Measurements from ENCODE around the gene PPP1R8. TPM values are rescaled to one million over a fixed set of nuclear protein-coding genes. Genes with fewer than 3 reads are reported as not detected.

PPP1R8 gene
- total and polyA plus RNA-seq, 9 of the 15 experiments (the other 6 are each of a cell fraction or from before 2014, with no cell fraction given) = 16.2 to 107 (median 75.3) TPM

DNA sequence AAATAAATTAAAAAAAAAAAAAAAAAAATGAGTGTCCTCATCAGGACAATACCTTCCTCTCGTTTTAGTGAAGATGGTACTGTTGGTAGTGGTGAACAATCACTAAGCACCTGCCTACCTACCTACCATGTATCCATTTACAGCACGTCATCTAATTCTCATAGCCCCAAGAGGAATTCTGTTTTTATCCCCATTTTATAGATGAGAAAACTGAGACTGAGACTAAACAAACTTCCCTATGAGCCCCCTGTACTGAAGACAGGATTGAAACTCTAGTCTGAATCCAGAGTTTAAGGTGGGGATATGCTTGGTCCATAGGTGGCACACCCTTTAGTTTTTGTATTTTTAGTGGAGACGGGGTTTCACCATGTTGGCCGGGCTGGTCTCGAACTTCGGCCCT is 24.5 kb downstream of the PPP1R8 start (continued):
- TF ChIP-seq, protein P1, sequence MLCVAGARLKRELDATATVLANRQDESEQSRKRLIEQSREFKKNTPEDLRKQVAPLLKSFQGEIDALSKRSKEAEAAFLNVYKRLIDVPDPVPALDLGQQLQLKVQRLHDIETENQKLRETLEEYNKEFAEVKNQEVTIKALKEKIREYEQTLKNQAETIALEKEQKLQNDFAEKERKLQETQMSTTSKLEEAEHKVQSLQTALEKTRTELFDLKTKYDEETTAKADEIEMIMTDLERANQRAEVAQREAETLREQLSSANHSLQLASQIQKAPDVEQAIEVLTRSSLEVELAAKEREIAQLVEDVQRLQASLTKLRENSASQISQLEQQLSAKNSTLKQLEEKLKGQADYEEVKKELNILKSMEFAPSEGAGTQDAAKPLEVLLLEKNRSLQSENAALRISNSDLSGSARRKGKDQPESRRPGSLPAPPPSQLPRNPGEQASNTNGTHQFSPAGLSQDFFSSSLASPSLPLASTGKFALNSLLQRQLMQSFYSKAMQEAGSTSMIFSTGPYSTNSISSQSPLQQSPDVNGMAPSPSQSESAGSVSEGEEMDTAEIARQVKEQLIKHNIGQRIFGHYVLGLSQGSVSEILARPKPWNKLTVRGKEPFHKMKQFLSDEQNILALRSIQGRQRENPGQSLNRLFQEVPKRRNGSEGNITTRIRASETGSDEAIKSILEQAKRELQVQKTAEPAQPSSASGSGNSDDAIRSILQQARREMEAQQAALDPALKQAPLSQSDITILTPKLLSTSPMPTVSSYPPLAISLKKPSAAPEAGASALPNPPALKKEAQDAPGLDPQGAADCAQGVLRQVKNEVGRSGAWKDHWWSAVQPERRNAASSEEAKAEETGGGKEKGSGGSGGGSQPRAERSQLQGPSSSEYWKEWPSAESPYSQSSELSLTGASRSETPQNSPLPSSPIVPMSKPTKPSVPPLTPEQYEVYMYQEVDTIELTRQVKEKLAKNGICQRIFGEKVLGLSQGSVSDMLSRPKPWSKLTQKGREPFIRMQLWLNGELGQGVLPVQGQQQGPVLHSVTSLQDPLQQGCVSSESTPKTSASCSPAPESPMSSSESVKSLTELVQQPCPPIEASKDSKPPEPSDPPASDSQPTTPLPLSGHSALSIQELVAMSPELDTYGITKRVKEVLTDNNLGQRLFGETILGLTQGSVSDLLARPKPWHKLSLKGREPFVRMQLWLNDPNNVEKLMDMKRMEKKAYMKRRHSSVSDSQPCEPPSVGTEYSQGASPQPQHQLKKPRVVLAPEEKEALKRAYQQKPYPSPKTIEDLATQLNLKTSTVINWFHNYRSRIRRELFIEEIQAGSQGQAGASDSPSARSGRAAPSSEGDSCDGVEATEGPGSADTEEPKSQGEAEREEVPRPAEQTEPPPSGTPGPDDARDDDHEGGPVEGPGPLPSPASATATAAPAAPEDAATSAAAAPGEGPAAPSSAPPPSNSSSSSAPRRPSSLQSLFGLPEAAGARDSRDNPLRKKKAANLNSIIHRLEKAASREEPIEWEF (CRISPR knock-in tag; IDR thresholded peaks at IDR 0.05) = no peak
- TF ChIP-seq POLR2A (conservative IDR thresholded peaks at IDR 0.05) = no peak
- TF ChIP-seq TCF7 (IDR thresholded peaks at IDR 0.05; ENCODE audit: borderline replicate concordance) = no peak
- TF ChIP-seq ADNP (tag; IDR thresholded peaks at IDR 0.05) = peak; percentile 75
- TF ChIP-seq DDX20 (tag; IDR thresholded peaks at IDR 0.05; ENCODE audit: low read depth) = no peak
- no peak for TF ChIP-seq TEAD2 (tag; IDR thresholded peaks at IDR 0.05)
- no peak for TF ChIP-seq MTA3 (IDR thresholded peaks at IDR 0.05; ENCODE audit: borderline replicate concordance)
- TF ChIP-seq RBM25 (IDR thresholded peaks at IDR 0.05; ENCODE audit: low read depth, low read length, severe bottlenecking) = peak; percentile 96
- TF ChIP-seq KDM1A (IDR thresholded peaks at IDR 0.05) = peak; percentile 70 to 87
- TF ChIP-seq, protein P2, sequence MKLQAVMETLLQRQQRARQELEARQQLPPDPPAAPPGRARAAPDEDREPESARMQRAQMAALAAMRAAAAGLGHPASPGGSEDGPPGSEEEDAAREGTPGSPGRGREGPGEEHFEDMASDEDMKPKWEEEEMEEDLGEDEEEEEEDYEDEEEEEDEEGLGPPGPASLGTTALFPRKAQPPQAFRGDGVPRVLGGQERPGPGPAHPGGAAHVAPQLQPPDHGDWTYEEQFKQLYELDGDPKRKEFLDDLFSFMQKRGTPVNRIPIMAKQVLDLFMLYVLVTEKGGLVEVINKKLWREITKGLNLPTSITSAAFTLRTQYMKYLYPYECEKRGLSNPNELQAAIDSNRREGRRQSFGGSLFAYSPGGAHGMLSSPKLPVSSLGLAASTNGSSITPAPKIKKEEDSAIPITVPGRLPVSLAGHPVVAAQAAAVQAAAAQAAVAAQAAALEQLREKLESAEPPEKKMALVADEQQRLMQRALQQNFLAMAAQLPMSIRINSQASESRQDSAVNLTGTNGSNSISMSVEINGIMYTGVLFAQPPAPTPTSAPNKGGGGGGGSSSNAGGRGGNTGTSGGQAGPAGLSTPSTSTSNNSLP (IDR thresholded peaks at IDR 0.05; ENCODE audit: borderline replicate concordance, low read depth, low read length) = no peak
- no peak for TF ChIP-seq U2AF2 (optimal IDR thresholded peaks at IDR 0.05; ENCODE audit: low read depth, low read length)
- no peak for TF ChIP-seq CAMTA2 (CRISPR knock-in tag; conservative IDR thresholded peaks at IDR 0.05)
- TF ChIP-seq ZNF3 (CRISPR knock-in tag; IDR thresholded peaks at IDR 0.05) = no peak
- TF ChIP-seq, protein P3, sequence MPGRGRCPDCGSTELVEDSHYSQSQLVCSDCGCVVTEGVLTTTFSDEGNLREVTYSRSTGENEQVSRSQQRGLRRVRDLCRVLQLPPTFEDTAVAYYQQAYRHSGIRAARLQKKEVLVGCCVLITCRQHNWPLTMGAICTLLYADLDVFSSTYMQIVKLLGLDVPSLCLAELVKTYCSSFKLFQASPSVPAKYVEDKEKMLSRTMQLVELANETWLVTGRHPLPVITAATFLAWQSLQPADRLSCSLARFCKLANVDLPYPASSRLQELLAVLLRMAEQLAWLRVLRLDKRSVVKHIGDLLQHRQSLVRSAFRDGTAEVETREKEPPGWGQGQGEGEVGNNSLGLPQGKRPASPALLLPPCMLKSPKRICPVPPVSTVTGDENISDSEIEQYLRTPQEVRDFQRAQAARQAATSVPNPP (IDR thresholded peaks at IDR 0.05; ENCODE audit: borderline replicate concordance, insufficient read depth, insufficient read length) = no peak
- no peak for TF ChIP-seq ZNF41 (CRISPR knock-in tag; conservative IDR thresholded peaks at IDR 0.05)
- TF ChIP-seq, protein P4, sequence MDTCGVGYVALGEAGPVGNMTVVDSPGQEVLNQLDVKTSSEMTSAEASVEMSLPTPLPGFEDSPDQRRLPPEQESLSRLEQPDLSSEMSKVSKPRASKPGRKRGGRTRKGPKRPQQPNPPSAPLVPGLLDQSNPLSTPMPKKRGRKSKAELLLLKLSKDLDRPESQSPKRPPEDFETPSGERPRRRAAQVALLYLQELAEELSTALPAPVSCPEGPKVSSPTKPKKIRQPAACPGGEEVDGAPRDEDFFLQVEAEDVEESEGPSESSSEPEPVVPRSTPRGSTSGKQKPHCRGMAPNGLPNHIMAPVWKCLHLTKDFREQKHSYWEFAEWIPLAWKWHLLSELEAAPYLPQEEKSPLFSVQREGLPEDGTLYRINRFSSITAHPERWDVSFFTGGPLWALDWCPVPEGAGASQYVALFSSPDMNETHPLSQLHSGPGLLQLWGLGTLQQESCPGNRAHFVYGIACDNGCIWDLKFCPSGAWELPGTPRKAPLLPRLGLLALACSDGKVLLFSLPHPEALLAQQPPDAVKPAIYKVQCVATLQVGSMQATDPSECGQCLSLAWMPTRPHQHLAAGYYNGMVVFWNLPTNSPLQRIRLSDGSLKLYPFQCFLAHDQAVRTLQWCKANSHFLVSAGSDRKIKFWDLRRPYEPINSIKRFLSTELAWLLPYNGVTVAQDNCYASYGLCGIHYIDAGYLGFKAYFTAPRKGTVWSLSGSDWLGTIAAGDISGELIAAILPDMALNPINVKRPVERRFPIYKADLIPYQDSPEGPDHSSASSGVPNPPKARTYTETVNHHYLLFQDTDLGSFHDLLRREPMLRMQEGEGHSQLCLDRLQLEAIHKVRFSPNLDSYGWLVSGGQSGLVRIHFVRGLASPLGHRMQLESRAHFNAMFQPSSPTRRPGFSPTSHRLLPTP (IDR thresholded peaks at IDR 0.05; ENCODE audit: borderline replicate concordance, extremely low read depth, insufficient read length) = no peak
- TF ChIP-seq ELF2 (CRISPR knock-in tag; IDR thresholded peaks at IDR 0.05) = no peak
- no peak for TF ChIP-seq LEF1 (IDR thresholded peaks at IDR 0.05)
- no peak for TF ChIP-seq SOX6 (IDR thresholded peaks at IDR 0.05)
- TF ChIP-seq DPF2 (IDR thresholded peaks at IDR 0.05) = no peak

Measured in K562 (cell line).